Lower lobe of right lung (tissue), 2 donors: ENCODE measurements around the gene ASB1. TPM values are rescaled to one million over a fixed set of nuclear protein-coding genes. Genes with fewer than 3 reads are reported as not detected.

Source experiments
- ATAC-seq, 2 donors: fragments of 200-7000 bp; cut with Tn5 transposase; one replicate each; pipeline ENCODE4 v1.9.1; 2020 to 2022; ENCODE audit warnings: mild to moderate bottlenecking in 2 of 2, moderate library complexity in 2 of 2
- DNase-seq: peaks from one replicate; pipeline ENCODE4 v3.0.0-alpha.2; 2020
- H3K27ac ChIP-seq: fragments of 200-600 bp; one replicate; pipeline ENCODE4 v1.8.0; 2022
- H3K27me3 ChIP-seq: fragments of 200-600 bp; one replicate; pipeline ENCODE4 v1.8.0; 2022; ENCODE audit warnings: low read depth
- H3K36me3 ChIP-seq: fragments of 200-600 bp; one replicate; pipeline ENCODE4 v1.8.0; 2022; ENCODE audit warnings: mild to moderate bottlenecking
- H3K4me1 ChIP-seq: fragments of 200-600 bp; one replicate; pipeline ENCODE4 v1.8.0; 2022
- H3K4me3 ChIP-seq: fragments of 200-600 bp; one replicate; pipeline ENCODE4 v1.8.0; 2022; ENCODE audit warnings: mild to moderate bottlenecking
- H3K9me3 ChIP-seq: fragments of 200-600 bp; one replicate; pipeline ENCODE4 v1.8.0; 2022
- intact Hi-C: fragments of 100-400 bp; cut with DNase I; formaldehyde crosslinking; loops from one replicate; pipeline ENCODE4 v1.11.0; 2022
- total RNA-seq: library from RNA; stranded (reverse); fragmentation: NEBNext Ultra II Directional; extraction: Animal tissue kit (Norgen Biotek cat#: 25700); gene quantifications from one replicate; pipeline ENCODE4 v1.2.1, GENCODE V29; 2021
- TF ChIP-seq, protein P1 (sequence below): fragments of 200-600 bp; IDR thresholded peaks from one replicate; pipeline ENCODE4 v1.8.0; 2022; ENCODE audit warnings: antibody characterized with exemption, mild to moderate bottlenecking
- donor health status: DM: no; HTN: yes; CAD: no; lungs with severe emphysema.

The ASB1 gene
- total RNA-seq, 1 donor from 2014 or later, result 20.7 TPM

DNA sequence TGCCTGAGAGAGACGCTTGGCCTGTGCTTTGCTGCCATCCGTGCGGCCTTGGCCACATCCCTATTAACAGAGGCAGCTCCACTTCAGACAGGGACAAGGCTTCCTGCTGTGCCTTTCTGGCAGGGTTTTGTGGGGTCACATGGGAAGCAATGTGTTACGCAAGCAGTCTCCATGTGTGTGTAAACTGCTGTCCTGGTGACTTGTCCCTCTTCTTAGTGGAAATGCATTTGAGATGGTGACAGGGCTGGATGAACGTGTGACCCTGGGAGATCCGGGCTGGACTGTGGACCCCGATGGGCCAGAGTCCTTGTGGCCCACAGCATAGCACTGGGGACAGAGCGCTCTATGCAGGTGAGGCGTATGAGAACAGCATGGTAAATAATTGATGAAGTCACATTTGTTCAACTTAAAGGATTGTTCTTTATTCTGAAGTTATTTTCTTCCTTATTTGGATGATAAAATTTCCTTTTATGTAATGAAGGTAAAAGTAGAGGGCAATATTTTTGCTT lies 23.2 kb downstream of the ASB1 start:
- peak; percentile 72 for DNase-seq
- no peaks in the 10 kb centered on the region for H3K27me3 ChIP-seq
- TF ChIP-seq, protein P1, sequence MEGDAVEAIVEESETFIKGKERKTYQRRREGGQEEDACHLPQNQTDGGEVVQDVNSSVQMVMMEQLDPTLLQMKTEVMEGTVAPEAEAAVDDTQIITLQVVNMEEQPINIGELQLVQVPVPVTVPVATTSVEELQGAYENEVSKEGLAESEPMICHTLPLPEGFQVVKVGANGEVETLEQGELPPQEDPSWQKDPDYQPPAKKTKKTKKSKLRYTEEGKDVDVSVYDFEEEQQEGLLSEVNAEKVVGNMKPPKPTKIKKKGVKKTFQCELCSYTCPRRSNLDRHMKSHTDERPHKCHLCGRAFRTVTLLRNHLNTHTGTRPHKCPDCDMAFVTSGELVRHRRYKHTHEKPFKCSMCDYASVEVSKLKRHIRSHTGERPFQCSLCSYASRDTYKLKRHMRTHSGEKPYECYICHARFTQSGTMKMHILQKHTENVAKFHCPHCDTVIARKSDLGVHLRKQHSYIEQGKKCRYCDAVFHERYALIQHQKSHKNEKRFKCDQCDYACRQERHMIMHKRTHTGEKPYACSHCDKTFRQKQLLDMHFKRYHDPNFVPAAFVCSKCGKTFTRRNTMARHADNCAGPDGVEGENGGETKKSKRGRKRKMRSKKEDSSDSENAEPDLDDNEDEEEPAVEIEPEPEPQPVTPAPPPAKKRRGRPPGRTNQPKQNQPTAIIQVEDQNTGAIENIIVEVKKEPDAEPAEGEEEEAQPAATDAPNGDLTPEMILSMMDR, result no peak
- H3K4me3 ChIP-seq, result no peak overlapping the region
- no peak overlapping the region for H3K27ac ChIP-seq
- H3K4me1 ChIP-seq, result peaks cover 14% of the 10 kb centered on the region
- peak; percentile 88 to 93 for ATAC-seq
- peaks cover 71% of the 10 kb centered on the region for H3K36me3 ChIP-seq
- intact Hi-C loops, result no loop called here
- no peaks in the 10 kb centered on the region for H3K9me3 ChIP-seq

GRCh38 chr2:238450440-238450861 lies 23.7 kb downstream of the ASB1 start:
- intact Hi-C loops, result no loop called here
- TF ChIP-seq, protein P1, result no peak
- ATAC-seq, result no peak

GRCh38 chr2:238453842-238454241 lies 27.1 kb downstream of the ASB1 start:
- H3K36me3 ChIP-seq, result peaks cover 32% of the 10 kb centered on the region
- no peak for ATAC-seq
- H3K4me3 ChIP-seq, result no peak overlapping the region
- TF ChIP-seq, protein P1, result no peak
- no peak overlapping the region for H3K27ac ChIP-seq
- peaks cover 13% of the 10 kb centered on the region for H3K4me1 ChIP-seq
- no peaks in the 10 kb centered on the region for H3K9me3 ChIP-seq
- no peak for DNase-seq
- intact Hi-C loops, result no loop called here
- H3K27me3 ChIP-seq, result no peaks in the 10 kb centered on the region

More at GRCh38 chr2:238450440-238450861, 23.7 kb downstream of the ASB1 start:
- Histone ChIP-seq H3K27me3 (no peaks in the 10 kb centered on the region), H3K4me3 (no peak overlapping the region), H3K9me3 (no peaks in the 10 kb centered on the region), H3K36me3 (peaks cover 66% of the 10 kb centered on the region), H3K4me1 (peaks cover 14% of the 10 kb centered on the region), H3K27ac (no peak overlapping the region)
- DNase-seq, result no peak

- H3K9me3 ChIP-seq, result no peaks in the 10 kb centered on the region
- no peak overlapping the region for H3K27ac ChIP-seq
- TF ChIP-seq, protein P1, result no peak
- DNase-seq (no peak), ATAC-seq (no peak)
- peaks cover 13% of the 10 kb centered on the region for H3K36me3 ChIP-seq
- intact Hi-C loops, result no loop called here
- no peaks in the 10 kb centered on the region for H3K27me3 ChIP-seq
- no peaks in the 10 kb centered on the region for H3K4me1 ChIP-seq
- H3K4me3 ChIP-seq, result no peak overlapping the region
These were observed 29.7 kb downstream of the ASB1 start for GRCh38 chr2:238456449-238456848.

DNA sequence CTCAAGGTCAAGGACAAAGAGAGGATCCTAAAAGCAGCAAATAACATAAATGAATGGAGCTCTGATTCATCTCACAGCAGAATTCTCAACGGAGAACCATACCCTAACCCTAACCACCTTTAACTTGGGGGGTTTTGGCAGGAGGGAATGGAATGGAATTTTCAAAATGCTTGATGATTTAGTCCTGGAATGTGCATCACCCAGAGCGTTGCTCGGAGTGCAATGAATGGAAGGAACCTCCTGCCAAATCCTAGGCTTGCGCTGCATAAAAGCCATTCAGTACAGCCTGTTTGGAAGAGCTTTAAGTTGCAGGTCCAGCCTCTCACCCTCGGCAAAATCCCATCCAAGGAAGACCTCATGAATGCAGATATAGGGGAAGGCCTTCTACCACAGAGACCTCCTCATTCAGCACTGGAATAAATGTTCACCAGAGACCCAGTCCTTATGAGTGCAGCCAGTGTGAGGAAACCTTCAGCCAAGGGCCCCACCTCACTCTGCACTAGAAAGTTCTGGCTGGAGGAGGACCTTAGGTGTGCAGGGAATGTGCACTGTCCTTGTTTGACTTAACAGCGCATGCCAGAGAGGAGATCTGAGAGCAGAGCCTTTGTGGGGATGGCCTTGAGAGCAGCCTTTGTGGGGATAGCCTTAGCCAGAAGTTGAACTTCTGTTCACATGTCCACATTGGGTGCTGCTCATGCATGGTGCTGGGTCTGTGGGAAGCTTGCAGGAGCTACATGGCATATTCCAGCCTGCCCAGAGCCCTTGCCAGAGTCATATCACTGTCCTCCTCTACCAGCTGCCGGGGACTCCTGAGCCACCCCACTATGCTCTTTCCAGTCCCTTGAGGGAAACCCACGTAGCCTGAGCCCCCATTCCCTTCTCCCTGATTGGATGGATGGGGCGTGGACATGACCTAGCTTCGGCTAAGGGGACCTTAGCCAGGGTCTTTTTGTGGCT lies 30.5 kb downstream of the ASB1 start:
- Histone ChIP-seq H3K27ac (no peak overlapping the region), H3K4me3 (no peak overlapping the region), H3K36me3 (peaks cover 5% of the 10 kb centered on the region), H3K9me3 (no peaks in the 10 kb centered on the region), H3K4me1 (no peaks in the 10 kb centered on the region), H3K27me3 (no peaks in the 10 kb centered on the region)
- DNase-seq, result no peak
- ATAC-seq, result no peak
- TF ChIP-seq, protein P1, result no peak
- intact Hi-C loops, result no loop called here
